ENCODE results near the gene ZCCHC7. TPM values are rescaled to one million over a fixed set of nuclear protein-coding genes. Genes with fewer than 3 reads are reported as not detected.

The ZCCHC7 gene
- total RNA-seq, 2 experiments from 2014 or later: 26.8 to 28.1 TPM

DNA sequence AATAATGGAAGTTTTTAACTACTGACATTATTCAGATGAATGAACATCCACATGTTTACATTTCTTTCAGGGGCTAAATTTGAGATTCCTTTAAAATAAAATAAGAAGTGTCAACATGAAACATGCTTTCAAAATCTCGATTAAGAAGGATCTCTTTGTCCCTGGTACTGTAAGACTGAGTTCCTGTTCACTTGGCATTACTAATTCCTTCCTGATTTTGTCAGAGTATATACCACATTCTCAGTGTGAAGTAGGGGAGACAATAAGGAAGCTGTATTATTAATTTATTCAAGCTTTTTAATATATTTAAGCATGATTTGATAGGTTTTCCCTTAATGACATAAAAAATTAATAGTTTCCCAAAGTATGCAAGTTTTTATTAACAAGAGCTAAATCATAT, 220.6 kb downstream of the ZCCHC7 start:
- no peaks in the 10 kb centered on the region for H3K9me3 Mint-ChIP-seq
- ChIA-PET POLR2A (no interaction called here), CTCF (no interaction called here)
- H3K4me3 Mint-ChIP-seq: no peak overlapping the region
- intact Hi-C loops (cut with micrococcal nuclease): no loop called here
- DNase-seq: no peak
- no peaks in the 10 kb centered on the region for H3K4me1 Mint-ChIP-seq (ENCODE audit: low read depth)
- no peaks in the 10 kb centered on the region for H3K27me3 Mint-ChIP-seq
- no peaks in the 10 kb centered on the region for H3K36me3 Mint-ChIP-seq
- no peak overlapping the region for H3K27ac Mint-ChIP-seq

DNA sequence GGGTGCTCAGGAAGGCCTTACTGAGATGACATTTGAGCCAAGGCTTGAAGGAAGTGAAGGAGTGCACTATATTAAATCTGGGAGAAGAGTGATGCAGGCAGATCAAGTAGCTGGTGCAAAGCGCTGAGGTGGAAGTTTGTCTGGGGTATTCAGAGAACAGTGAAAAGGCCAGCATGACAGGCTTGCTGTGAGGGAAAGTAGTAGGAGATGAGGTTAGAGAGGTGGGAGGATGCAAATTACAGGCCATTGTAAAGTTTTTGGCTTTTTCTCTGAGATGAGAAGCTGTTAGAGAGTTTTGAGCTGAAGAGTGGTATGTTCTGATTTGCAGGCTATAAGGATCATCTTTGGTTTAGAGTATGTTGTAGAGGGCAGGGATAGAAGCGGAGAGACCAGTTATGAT, 221.3 kb downstream of the ZCCHC7 start:
- H3K27ac Mint-ChIP-seq: no peak overlapping the region
- H3K9me3 Mint-ChIP-seq: no peaks in the 10 kb centered on the region
- intact Hi-C loops (cut with micrococcal nuclease): no loop called here
- CTCF ChIA-PET: no interaction called here
- H3K27me3 Mint-ChIP-seq: no peaks in the 10 kb centered on the region
- H3K4me1 Mint-ChIP-seq (ENCODE audit: low read depth): no peaks in the 10 kb centered on the region
- H3K4me3 Mint-ChIP-seq: no peak overlapping the region
- POLR2A ChIA-PET: interaction anchor here (0.6 kb wide), 1 partner anchor 59 kb away, joined by 5 read pairs; no protein-coding TSS in a partner anchor
- H3K36me3 Mint-ChIP-seq: no peaks in the 10 kb centered on the region
- DNase-seq: no peak

DNA sequence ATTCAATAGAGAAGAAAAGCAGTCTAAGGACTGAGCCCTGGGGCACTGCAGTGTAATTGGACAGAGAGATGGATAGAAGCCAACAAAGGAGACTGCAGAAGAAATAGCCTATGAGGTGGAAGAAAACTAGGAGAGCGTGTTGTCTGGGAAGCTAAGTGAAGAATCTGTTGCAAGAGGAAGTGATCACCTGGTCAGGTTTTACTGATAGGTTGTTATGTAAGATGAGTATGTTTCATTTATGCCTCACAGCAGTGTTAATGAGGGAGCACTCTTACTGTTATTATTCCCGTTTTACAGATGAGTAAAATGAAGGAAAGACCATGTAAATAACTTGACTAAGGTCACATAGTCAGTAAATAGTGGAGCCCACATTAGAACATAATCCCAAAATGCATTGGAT, 222.1 kb downstream of the ZCCHC7 start:
- intact Hi-C loops (cut with micrococcal nuclease): no loop called here
- Mint-ChIP-seq H3K36me3 (no peaks in the 10 kb centered on the region), H3K27me3 (no peaks in the 10 kb centered on the region), H3K27ac (no peak overlapping the region), H3K4me1 (ENCODE audit: low read depth) (no peaks in the 10 kb centered on the region), H3K4me3 (no peak overlapping the region), H3K9me3 (no peaks in the 10 kb centered on the region)
- POLR2A ChIA-PET: no interaction called here
- no peak for DNase-seq
- CTCF ChIA-PET: no interaction called here

DNA sequence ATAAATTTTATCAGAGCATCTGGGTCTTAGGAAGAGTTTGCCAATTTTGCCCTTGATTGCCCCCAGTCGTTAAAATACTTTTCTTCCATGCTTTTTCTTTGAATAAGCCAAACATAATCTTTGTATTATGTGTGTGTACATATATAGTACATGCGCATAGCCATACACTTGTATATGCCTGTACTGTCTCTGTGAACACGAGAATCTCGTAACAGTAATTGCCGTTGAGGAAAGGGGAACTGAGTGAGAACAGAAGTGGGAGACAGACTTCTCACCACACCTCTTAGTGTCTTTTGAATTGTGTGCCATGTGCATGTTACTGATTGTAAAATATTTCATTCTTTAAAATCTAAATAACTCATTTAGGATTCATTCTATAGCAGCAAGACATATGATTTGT, 222.5 kb downstream of the ZCCHC7 start:
- ChIA-PET POLR2A (no interaction called here), CTCF (no interaction called here)
- DNase-seq: no peak
- intact Hi-C loops (cut with micrococcal nuclease): no loop called here
- H3K4me1 Mint-ChIP-seq (ENCODE audit: low read depth): no peaks in the 10 kb centered on the region
- H3K27me3 Mint-ChIP-seq: no peaks in the 10 kb centered on the region
- no peak overlapping the region for H3K4me3 Mint-ChIP-seq
- H3K27ac Mint-ChIP-seq: no peak overlapping the region
- H3K36me3 Mint-ChIP-seq: no peaks in the 10 kb centered on the region
- H3K9me3 Mint-ChIP-seq: no peaks in the 10 kb centered on the region

DNA sequence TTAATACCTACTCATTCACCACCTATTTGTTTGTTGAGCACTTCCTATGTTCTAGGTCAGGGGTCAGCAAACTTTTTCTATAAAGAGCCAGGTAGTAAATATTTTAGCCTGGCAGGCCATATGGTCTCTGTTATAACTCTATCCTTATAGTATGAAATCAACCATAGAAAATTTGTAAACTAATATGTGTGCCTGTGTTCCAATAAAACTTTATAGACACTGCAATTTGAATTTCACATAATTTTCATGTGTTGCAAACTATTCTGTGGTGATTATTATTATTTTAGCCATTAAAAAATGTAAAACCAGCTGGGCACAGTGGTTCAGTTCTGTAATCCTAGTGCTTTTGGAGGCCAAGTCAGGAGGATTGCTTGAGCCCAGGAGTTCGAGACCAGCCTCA, 223.3 kb downstream of the ZCCHC7 start:
- ChIA-PET CTCF (no interaction called here), POLR2A (no interaction called here)
- H3K9me3 Mint-ChIP-seq: no peaks in the 10 kb centered on the region
- H3K4me1 Mint-ChIP-seq (ENCODE audit: low read depth): no peaks in the 10 kb centered on the region
- no peak overlapping the region for H3K27ac Mint-ChIP-seq
- H3K4me3 Mint-ChIP-seq: no peak overlapping the region
- H3K36me3 Mint-ChIP-seq: peaks cover 2% of the 10 kb centered on the region
- intact Hi-C loops (cut with micrococcal nuclease): no loop called here
- no peaks in the 10 kb centered on the region for H3K27me3 Mint-ChIP-seq
- DNase-seq: no peak

DNA sequence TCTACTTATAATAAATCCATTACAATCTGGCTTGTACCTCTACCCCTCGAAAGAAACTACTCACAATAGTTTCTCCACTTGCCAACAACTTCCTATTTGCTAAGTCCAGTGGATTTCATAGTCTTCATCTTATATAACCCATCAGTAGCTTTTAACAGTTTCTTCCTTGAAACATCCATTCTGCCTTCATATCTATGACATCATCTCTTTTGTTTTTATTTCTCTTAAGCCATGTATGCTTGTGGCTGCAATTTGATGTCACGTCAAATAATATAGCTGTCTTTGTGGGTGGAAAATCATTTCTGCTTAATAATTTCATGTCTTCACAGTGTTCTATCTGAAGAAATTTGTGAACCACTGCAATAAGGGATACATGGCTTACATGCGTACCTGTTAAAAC, 224.7 kb downstream of the ZCCHC7 start:
- ChIA-PET POLR2A (no interaction called here), CTCF (no interaction called here)
- no peak for DNase-seq
- H3K36me3 Mint-ChIP-seq: peaks cover 3% of the 10 kb centered on the region
- no peaks in the 10 kb centered on the region for H3K4me1 Mint-ChIP-seq (ENCODE audit: low read depth)
- intact Hi-C loops (cut with micrococcal nuclease): no loop called here
- H3K9me3 Mint-ChIP-seq: no peaks in the 10 kb centered on the region
- no peak overlapping the region for H3K4me3 Mint-ChIP-seq
- H3K27ac Mint-ChIP-seq: no peak overlapping the region
- H3K27me3 Mint-ChIP-seq: no peaks in the 10 kb centered on the region

DNA sequence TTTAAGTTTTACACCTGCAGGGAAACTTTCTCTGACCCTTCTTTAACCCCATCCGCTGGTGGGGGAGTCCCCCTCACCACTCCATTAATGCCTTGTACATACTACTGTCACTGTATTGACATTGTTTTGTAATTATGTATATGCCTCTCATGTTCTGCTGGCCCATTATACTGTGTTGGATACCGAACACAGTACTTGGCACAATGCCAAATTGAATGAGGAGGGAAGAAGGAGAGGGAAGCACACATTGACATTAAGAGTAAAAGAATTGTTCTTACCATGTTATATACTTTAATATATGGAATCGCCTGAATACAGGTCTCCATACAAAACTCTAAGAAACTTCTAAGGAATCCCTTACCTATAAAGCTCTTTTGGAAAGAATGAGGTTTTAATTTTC, 228.5 kb downstream of the ZCCHC7 start:
- Mint-ChIP-seq H3K27me3 (no peaks in the 10 kb centered on the region), H3K4me3 (no peak overlapping the region), H3K4me1 (ENCODE audit: low read depth) (peaks cover 7% of the 10 kb centered on the region), H3K36me3 (peaks cover 22% of the 10 kb centered on the region), H3K27ac (no peak overlapping the region), H3K9me3 (no peaks in the 10 kb centered on the region)
- no peak for DNase-seq
- intact Hi-C loops (cut with micrococcal nuclease): no loop called here
- CTCF ChIA-PET: interaction anchor here (1.1 kb wide), 1 partner anchor 357 kb away, joined by 3 read pairs; no protein-coding TSS in a partner anchor
- POLR2A ChIA-PET: no interaction called here

DNA sequence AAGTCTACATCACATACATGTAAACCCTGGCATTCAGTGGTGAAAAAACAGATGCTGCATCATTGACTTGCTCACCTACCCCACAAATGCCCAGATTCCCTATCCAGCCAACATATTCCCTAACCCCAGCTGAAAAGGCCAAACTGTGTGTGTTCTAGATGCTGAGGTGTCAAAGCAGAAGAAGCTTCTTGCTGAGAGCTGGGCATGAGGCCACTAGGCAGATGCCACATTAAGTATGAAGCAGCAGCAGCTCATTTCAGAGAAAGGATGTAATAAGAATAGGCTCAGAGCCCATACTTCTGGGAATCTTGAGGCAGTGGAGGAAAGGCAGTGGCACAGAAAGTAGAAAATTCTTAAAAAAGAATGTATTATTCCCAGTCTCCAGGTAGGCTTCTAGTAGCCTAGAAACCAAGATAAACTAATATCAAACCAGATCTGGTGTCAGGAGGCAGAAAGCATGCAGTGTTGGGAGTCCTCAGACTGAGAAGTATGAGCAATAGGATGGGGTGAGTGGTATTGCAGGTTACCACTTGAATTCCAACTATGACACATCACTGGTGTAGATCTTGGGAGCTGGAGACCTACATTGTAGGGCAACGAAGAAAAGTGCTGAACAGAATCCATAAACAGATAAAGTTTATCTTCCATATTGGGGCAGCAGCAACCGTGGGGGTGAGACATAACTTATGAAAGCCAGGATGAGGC, 230.3 kb downstream of the ZCCHC7 start:
- intact Hi-C loops (cut with micrococcal nuclease): no loop called here
- POLR2A ChIA-PET: no interaction called here
- CTCF ChIA-PET: no interaction called here
- Mint-ChIP-seq H3K27me3 (no peaks in the 10 kb centered on the region), H3K4me1 (ENCODE audit: low read depth) (peaks cover 7% of the 10 kb centered on the region), H3K27ac (no peak overlapping the region), H3K9me3 (no peaks in the 10 kb centered on the region), H3K36me3 (peaks cover 26% of the 10 kb centered on the region), H3K4me3 (no peak overlapping the region)
- DNase-seq: no peak

DNA sequence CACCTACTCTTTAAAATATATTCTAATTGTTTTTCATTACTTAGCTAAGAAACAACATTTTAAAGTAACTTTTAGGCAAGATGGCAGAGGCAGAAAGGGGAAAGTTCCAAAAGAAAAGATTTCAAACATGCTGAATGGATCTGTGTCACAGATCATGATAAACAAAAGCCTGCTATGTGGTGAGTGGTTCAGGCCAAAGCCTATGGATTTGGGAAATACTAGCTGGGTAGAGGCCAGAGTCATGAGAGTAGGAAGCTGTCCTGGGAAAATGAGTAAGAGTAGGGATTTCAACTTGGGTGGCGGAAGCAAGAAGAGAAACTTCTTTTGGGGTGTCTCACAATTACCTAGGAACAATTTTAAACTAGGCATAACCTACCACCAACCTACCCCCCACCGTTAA, 233.4 kb downstream of the ZCCHC7 start:
- DNase-seq: no peak
- CTCF ChIA-PET: no interaction called here
- no peak overlapping the region for H3K4me3 Mint-ChIP-seq
- no peaks in the 10 kb centered on the region for H3K27me3 Mint-ChIP-seq
- POLR2A ChIA-PET: no interaction called here
- peaks cover 7% of the 10 kb centered on the region for H3K4me1 Mint-ChIP-seq (ENCODE audit: low read depth)
- intact Hi-C loops (cut with micrococcal nuclease): no loop called here
- no peak overlapping the region for H3K27ac Mint-ChIP-seq
- H3K36me3 Mint-ChIP-seq: peaks cover 39% of the 10 kb centered on the region
- H3K9me3 Mint-ChIP-seq: no peaks in the 10 kb centered on the region

DNA sequence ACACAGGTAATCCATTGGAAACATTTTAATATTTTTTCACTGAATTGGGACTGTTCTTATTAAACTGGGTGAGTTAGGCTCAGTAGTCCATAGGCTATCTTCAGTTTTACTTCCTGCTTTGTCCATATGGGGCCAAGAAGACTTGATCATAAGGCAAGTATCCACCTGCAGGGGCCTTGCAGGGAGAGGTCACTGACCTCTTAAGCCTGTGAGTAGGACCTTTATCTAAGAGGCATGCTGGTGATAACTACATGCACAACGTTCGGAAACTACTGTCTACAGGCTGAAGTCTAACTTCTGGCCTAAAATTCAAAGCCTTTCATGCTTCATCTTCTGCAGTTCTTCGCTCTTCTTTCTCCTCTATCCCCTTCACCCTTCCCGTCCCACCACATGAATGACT, 242.1 kb downstream of the ZCCHC7 start:
- no peak for DNase-seq
- Mint-ChIP-seq H3K36me3 (peaks cover 10% of the 10 kb centered on the region), H3K27me3 (no peaks in the 10 kb centered on the region), H3K9me3 (no peaks in the 10 kb centered on the region), H3K27ac (no peak overlapping the region), H3K4me1 (ENCODE audit: low read depth) (no peaks in the 10 kb centered on the region), H3K4me3 (no peak overlapping the region)
- ChIA-PET POLR2A (no interaction called here), CTCF (interaction anchor here (1.3 kb wide), 1 partner anchor 367 kb away, joined by 3 read pairs; no protein-coding TSS in a partner anchor)
- intact Hi-C loops (cut with micrococcal nuclease): no loop called here

DNA sequence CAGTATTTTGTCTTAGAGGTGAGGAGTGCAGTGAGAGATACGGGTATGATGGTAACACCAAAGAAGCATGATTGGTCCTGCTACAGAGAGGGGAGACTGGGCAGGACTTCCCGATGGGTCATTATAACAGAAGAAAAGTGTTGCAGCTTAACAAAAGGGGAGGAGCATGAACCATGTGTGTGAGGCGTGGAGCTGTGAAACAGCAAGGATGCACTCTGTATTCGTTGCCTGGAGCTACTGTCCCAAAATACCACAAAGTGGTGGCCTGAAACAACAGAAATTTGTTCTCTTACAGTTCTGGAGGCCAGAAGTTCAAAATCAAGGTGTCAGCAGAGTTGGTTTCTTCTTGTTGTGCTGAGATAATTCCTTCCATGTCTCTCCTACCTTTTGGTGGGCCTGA, 242.8 kb downstream of the ZCCHC7 start:
- Mint-ChIP-seq H3K27ac (no peak overlapping the region), H3K4me1 (ENCODE audit: low read depth) (no peaks in the 10 kb centered on the region), H3K27me3 (no peaks in the 10 kb centered on the region), H3K9me3 (no peaks in the 10 kb centered on the region), H3K4me3 (no peak overlapping the region), H3K36me3 (peaks cover 5% of the 10 kb centered on the region)
- intact Hi-C loops (cut with micrococcal nuclease): no loop called here
- ChIA-PET CTCF (interaction anchor here (1.3 kb wide), 1 partner anchor 367 kb away, joined by 3 read pairs; no protein-coding TSS in a partner anchor), POLR2A (no interaction called here)
- DNase-seq: no peak

DNA sequence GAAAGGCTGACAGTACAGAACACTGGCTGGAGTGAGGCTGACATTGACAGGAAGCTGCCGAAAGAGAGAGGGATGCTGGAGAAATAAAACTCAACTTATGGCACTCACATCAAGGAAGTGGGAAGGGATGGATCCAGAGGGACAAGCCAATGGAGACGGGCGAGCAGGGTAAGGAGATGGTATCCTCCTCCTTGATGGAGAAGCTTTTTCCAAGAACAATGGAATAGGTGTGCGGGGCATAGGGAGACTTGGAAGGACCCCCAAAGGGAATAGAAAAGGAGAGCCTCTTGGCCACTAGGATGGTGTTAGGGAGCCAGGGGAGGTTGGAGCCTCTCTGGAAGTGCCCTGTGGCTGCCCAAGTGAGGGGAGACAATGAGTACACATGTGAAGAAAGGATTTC, 243.8 kb downstream of the ZCCHC7 start:
- no peak for DNase-seq
- ChIA-PET POLR2A (interaction anchor here (1.0 kb wide), 1 partner anchor 368 kb away, joined by 3 read pairs; no protein-coding TSS in a partner anchor), CTCF (interaction anchor here (0.6 to 1.2 kb wide), 7 partner anchors 9 to 491 kb away, joined by 3 to 11 read pairs (median 3); no protein-coding TSS in a partner anchor)
- Mint-ChIP-seq H3K27ac (no peak overlapping the region), H3K36me3 (no peaks in the 10 kb centered on the region), H3K4me3 (no peak overlapping the region), H3K9me3 (no peaks in the 10 kb centered on the region), H3K27me3 (no peaks in the 10 kb centered on the region), H3K4me1 (ENCODE audit: low read depth) (no peaks in the 10 kb centered on the region)
- intact Hi-C loops (cut with micrococcal nuclease): loop anchor here (1.0 kb wide), 1 partner anchor 368 kb away; no protein-coding TSS in a partner anchor

DNA sequence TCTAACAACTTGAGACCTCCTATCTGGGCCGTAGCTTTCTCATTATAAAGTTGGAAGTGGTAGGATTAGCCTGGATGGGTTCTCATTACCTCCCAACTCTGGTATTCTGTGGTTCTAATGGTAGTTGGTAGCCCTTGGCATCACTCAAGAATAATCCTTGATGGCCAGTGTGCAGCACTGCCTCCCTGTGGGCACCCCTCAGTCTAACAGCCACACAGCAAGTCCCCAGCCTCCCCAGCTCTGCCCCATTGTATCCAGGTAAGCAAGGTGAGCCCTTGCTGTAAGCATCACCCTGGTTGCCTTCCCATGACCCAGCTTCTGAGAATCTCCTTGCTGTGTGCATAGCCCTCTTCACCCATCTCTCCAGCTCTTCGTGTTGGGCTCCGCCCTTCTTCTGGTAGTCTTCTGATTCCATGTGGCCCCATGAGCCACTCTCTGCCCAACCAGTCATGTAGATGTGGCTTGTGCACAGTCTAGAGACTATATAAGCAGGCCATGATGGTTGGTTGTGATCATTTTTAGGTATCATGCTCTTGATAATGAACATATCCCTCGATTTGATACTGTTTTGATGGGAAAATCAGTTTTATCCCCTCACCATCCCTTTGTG, 244.5 kb downstream of the ZCCHC7 start:
- H3K27me3 Mint-ChIP-seq: no peaks in the 10 kb centered on the region
- ChIA-PET POLR2A (interaction anchor here (1.0 kb wide), 1 partner anchor 369 kb away, joined by 3 read pairs; no protein-coding TSS in a partner anchor), CTCF (interaction anchor here (0.8 to 1.2 kb wide), 6 partner anchors 9 to 492 kb away, joined by 3 to 11 read pairs (median 4); no protein-coding TSS in a partner anchor)
- peak; percentile 46 for DNase-seq
- intact Hi-C loops (cut with micrococcal nuclease): loop anchor here (1.0 kb wide), 1 partner anchor 369 kb away; no protein-coding TSS in a partner anchor
- no peaks in the 10 kb centered on the region for H3K4me1 Mint-ChIP-seq (ENCODE audit: low read depth)
- H3K36me3 Mint-ChIP-seq: no peaks in the 10 kb centered on the region
- no peak overlapping the region for H3K4me3 Mint-ChIP-seq
- no peak overlapping the region for H3K27ac Mint-ChIP-seq
- H3K9me3 Mint-ChIP-seq: no peaks in the 10 kb centered on the region

All from activated CD4-positive, alpha-beta memory T cell treated with anti-CD3 and anti-CD28 coated beads for 36 hours (primary cell).